GM19467 (cell line): Measurements from ENCODE around the gene LCLAT1.
"Not testable (repeated sequence)": the region's sequence is repeated elsewhere in the genome, so short reads cannot be mapped to it uniquely, and the experiment has no call there.

Experiments used
- ATAC-seq: cut with Tn5 transposase; IDR thresholded peaks from one replicate; pipeline ENCODE4 v1.9.1; 2021; ENCODE audit warnings: mild to moderate bottlenecking, moderate library complexity; ENCODE audit not compliant: unreplicated experiment

Gene LCLAT1

GRCh38 chr2:30453498-30453897 is 6.5 kb downstream of the LCLAT1 start:
- ATAC-seq, result no peak

- ATAC-seq, result no peak
These were observed 7.5 kb downstream of the LCLAT1 start for GRCh38 chr2:30454571-30454970.

- ATAC-seq, result no peak
These were observed 8.2 kb downstream of the LCLAT1 start for GRCh38 chr2:30455114-30455738.

GRCh38 chr2:30456106-30456505 is 9.1 kb downstream of the LCLAT1 start:
- no peak for ATAC-seq

- ATAC-seq, result no peak
These were observed 9.5 kb downstream of the LCLAT1 start for GRCh38 chr2:30456579-30456978.

- no peak for ATAC-seq
These were observed 10.2 kb downstream of the LCLAT1 start for GRCh38 chr2:30457296-30457695.

GRCh38 chr2:30459140-30459539 is 12.1 kb downstream of the LCLAT1 start:
- no peak for ATAC-seq

- no peak for ATAC-seq
These were observed 15.2 kb downstream of the LCLAT1 start for GRCh38 chr2:30462131-30462857.

GRCh38 chr2:30463535-30463934 is 16.5 kb downstream of the LCLAT1 start:
- ATAC-seq, result no peak

- ATAC-seq, result no peak
These were observed 17.6 kb downstream of the LCLAT1 start for GRCh38 chr2:30464544-30465170.

GRCh38 chr2:30465171-30465545 is 18.1 kb downstream of the LCLAT1 start:
- ATAC-seq, result no peak

- no peak for ATAC-seq
These were observed 19.2 kb downstream of the LCLAT1 start for GRCh38 chr2:30466216-30466615.

GRCh38 chr2:30467062-30467826 is 20.2 kb downstream of the LCLAT1 start:
- ATAC-seq, result not testable (repeated sequence)

- no peak for ATAC-seq
These were observed 23.4 kb downstream of the LCLAT1 start for GRCh38 chr2:30470426-30470825.

- ATAC-seq, result no peak
These were observed 25.3 kb downstream of the LCLAT1 start for GRCh38 chr2:30472326-30472725.

GRCh38 chr2:30475542-30475941 is 28.5 kb downstream of the LCLAT1 start:
- ATAC-seq, result no peak

GRCh38 chr2:30476636-30477035 is 29.6 kb downstream of the LCLAT1 start:
- ATAC-seq, result no peak

GRCh38 chr2:30480703-30481322 is 33.8 kb downstream of the LCLAT1 start:
- no peak for ATAC-seq

GRCh38 chr2:30481323-30481800 is 34.3 kb downstream of the LCLAT1 start:
- no peak for ATAC-seq

- no peak for ATAC-seq
These were observed 35.0 kb downstream of the LCLAT1 start for GRCh38 chr2:30482011-30482410.

- no peak for ATAC-seq
These were observed 37.1 kb downstream of the LCLAT1 start for GRCh38 chr2:30484145-30484544.
